ENCODE data around the gene EEF2KMT. TPM values are rescaled to one million over a fixed set of nuclear protein-coding genes. Genes with fewer than 3 reads are reported as not detected.

The EEF2KMT gene
- total RNA-seq, 8 experiments from 2014 or later = 6.7 to 29.8 (median 14.1) TPM

DNA sequence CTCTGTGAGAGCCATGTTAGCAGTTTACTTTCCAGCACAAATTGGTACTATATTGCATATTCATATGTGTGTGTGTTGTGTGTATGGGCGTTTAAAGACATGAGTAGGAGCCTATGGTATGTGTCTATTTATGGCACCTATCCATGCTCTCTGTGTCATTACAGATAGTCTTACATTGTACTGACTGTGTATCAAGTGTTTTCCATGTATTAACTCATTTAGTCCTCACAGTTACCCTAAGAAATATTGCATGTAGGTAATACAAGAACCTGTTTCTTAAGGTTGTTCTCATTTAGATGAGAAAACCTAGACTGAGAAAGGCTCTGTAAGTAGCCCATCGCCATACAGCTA, 24.3 kb downstream of the EEF2KMT start:
- H3K4me3 ChIP-seq = no peak overlapping the region
- in situ Hi-C loops (cut with MboI; ENCODE audit: low pct_unique_long_range_greater_than_20kb in 2 of 9, low sequenced_read_pairs in 9 of 9, unreplicated experiment in 9 of 9) = no loop called here
- 17 to 100% (median 100%) methylated on average over 1 to 2 of the region's 2 CpGs; no CpG with 5 or more reads in 4 of the 10 experiments for WGBS, 10 experiments
- H3K27ac ChIP-seq = no peak overlapping the region
- ATAC-seq (replicated peaks in 6 of 8) = peak in 2 of 8 experiments; percentile 4 to 8
- peaks cover 5 to 7% of the 10 kb centered on the region in 2 donors for H3K4me1 ChIP-seq (replicated peaks in 1 of 2)

DNA sequence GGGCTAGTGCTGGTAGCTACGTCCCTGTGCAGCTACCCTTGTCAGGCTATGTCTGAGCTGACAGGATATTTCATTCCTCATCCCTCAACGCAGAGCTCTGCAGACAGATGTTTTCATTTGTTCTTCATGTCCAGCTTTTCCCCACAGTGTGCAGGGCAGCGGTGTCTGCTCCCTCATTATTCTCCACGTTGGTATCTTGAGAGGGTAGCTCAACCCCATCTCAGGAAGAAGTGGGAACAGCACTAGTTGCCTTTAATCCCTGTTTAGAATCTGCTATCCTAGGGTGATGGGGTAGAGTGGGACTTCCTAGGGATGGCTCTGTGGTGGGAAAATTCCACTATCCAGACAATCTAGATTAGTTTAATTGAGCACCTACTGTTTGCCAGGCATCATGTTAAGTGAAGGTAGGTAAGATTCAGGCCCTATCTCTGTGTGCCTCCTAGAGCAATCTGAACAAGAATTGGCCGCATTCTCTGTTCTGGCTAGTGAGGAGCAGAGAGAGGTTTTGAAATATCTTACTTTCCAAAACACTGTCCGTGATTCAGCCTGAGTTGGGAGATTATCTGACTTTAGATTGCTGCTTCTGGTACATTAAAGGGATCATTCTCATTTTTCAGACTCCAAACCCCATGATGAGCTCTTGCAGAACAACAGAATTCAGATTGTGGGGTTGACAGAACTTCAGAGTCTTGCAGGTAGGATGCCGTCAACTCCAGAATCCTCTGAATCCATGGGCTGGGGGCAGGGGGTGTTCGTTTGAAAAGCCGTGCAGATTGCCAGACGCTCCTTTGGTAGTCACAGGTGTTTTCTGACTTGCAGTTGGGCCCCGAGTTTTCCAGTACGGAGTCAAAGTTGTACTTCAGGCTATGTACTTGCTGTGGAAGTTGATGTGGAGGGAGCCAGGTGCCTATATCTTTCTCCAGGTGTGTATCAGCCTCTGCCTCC, 25.0 kb downstream of the EEF2KMT start:
- no peak for ATAC-seq (replicated peaks in 6 of 8)
- 14 to 86% (median 57%) methylated on average over 1 to 10 of the region's 12 CpGs; no CpG with 5 or more reads in 1 of the 10 experiments for WGBS, 10 experiments
- H3K4me1 ChIP-seq (replicated peaks in 1 of 2) = peaks cover 5 to 7% of the 10 kb centered on the region in 2 donors
- in situ Hi-C loops (cut with MboI; ENCODE audit: low pct_unique_long_range_greater_than_20kb in 2 of 9, low sequenced_read_pairs in 9 of 9, unreplicated experiment in 9 of 9) = no loop called here
- peak overlapping the region; percentile 72 to 91 for H3K27ac ChIP-seq
- peak overlapping the region; percentile 49 to 85 (median 63) for H3K4me3 ChIP-seq

DNA sequence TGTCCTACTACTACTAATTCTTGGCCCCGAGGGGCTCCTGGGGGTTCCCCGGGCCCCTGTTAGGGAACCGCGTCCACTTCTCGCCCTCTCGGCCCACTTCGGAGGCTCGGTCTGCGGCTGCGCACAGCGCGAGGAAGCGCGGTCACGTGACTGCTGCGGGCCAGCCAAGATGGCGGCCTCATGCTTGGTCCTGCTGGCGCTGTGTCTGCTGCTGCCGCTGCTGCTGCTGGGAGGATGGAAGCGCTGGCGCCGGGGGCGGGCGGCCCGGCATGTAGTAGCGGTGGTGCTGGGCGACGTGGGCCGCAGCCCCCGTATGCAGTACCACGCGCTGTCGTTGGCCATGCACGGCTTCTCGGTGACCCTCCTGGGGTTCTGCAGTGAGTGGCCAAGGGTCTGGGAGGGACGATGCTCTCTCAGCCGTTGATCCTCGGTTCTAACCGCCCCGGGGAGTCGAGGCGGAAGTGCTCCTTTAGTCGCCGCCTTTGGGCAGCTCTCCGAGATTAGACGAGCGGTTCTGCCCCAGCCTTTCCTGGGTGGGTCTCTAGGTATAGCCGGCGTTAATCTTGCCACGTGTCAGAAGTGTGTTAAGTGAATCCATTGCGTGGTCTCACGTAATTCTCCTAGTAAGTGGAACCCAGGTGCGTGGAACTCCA, 25.8 kb downstream of the EEF2KMT start, which contains the start of gene ALG1:
Gene ALG1, plus strand, starts transcription at position 163 of the 653 bp plus-strand sequence. Its CDS starts 7 bp downstream, at position 170.
- 0 to 5% (median 0%) methylated on average over 1 to 23 of the region's 53 CpGs; no CpG with 5 or more reads in 4 of the 10 experiments for WGBS, 10 experiments
- Histone ChIP-seq H3K4me1 (replicated peaks in 1 of 2) (peaks cover 5 to 7% of the 10 kb centered on the region in 2 donors), H3K4me3 (peak within 1 kb of the TSS; percentile 49 to 85 (median 63)), H3K27ac (peak within 1 kb of the TSS; percentile 72 to 91)
- ATAC-seq (replicated peaks in 6 of 8) = peak; percentile 78 to 90 (median 86)
- in situ Hi-C loops (cut with MboI; ENCODE audit: low pct_unique_long_range_greater_than_20kb in 2 of 9, low sequenced_read_pairs in 9 of 9, unreplicated experiment in 9 of 9) = no loop called here

DNA sequence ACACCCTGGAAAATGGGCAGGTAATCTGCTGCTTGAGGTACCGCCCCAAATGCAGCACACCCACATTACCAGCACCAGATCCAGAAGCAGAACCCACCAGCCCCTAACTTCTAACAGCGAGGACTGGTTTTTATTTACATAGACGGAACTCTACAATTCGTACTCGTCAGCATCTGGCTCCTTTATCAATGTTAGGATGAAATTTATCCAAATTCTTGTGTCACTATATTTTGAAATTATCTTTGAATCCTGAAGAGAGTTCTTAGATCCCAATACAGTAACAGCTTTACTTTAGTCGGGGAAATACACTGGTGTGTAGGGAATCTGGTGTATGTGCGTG, 26.3 kb downstream of the EEF2KMT start:
- in situ Hi-C loops (cut with MboI; ENCODE audit: low pct_unique_long_range_greater_than_20kb in 2 of 9, low sequenced_read_pairs in 9 of 9, unreplicated experiment in 9 of 9) = no loop called here
- H3K27ac ChIP-seq = peak overlapping the region in 1 of 2 donors; percentile 91
- H3K4me3 ChIP-seq = peak overlapping the region; percentile 49 to 85 (median 63)
- no peak for ATAC-seq (replicated peaks in 6 of 8)
- peaks cover 5 to 7% of the 10 kb centered on the region in 2 donors for H3K4me1 ChIP-seq (replicated peaks in 1 of 2)
- WGBS, 10 experiments = 18 to 88% (median 69%) methylated on average over 3 to 7 of the region's 7 CpGs; no CpG with 5 or more reads in 3 of the 10 experiments

DNA sequence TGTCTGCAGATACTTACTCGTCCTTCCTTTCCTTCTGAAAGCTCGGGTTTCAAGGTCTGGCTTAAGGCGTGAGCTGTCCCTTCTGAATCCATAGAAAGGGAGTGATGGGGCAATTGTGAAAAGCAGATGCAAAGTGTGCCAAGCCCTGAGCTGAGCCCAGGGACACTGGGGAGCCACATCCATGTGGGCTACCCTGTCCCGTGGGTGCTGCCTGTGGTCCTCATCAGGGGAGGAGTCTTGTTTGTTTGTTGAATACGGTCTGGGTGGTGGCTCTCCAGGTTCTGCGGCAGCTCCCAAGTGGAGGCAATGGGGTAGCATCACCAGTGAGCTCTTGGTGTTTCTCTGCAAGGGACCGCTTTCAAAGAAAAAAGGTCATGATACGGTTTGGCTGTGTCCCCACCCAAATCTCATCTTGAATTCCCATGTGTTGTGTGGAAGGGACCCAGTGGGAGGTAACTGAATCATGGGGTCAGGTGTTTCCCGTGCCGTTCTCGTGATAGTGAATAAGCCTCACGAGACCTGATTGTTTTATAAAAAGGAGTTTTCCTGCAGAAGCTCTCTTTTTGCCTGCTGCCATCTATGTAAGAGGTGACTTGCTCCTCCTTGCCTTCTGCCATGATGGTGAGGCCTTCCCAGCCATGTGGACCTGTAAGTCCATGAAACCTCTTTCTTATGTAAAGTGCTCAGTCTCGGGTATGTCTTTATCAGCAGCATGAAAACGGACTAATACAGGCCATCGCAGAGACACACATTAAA, 27.0 kb downstream of the EEF2KMT start:
- no peak overlapping the region for H3K4me3 ChIP-seq
- no peak overlapping the region for H3K27ac ChIP-seq
- 40 to 100% (median 67%) methylated on average over 1 to 10 of the region's 15 CpGs; no CpG with 5 or more reads in 1 of the 10 experiments for WGBS, 10 experiments
- H3K4me1 ChIP-seq (replicated peaks in 1 of 2) = peaks cover 5 to 11% of the 10 kb centered on the region in 2 donors
- ATAC-seq (replicated peaks in 6 of 8) = no peak
- in situ Hi-C loops (cut with MboI; ENCODE audit: low pct_unique_long_range_greater_than_20kb in 2 of 9, low sequenced_read_pairs in 9 of 9, unreplicated experiment in 9 of 9) = no loop called here

DNA sequence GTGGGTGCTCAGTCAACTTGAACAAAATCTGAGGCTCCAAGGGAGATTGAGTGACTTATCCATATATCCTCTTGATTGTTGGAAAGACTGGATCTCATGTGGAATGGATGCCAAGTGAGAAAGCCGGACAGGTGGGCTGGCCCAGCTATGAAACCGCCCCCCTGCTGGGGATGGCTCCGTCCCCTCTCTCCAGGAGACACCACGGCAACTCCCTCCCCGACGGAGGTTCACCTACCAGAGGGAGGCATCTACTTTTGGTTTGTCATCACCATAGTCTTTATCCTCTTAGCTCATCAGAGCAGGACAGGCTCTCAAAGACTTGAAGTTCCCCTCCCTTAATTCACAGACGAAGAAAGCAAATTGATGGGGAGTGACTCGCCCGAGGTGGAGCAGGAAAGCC, 27.7 kb downstream of the EEF2KMT start:
- Histone ChIP-seq H3K4me3 (no peak overlapping the region), H3K27ac (no peak overlapping the region), H3K4me1 (replicated peaks in 1 of 2) (peaks cover 5 to 12% of the 10 kb centered on the region in 2 donors)
- ATAC-seq (replicated peaks in 6 of 8) = no peak
- in situ Hi-C loops (cut with MboI; ENCODE audit: low pct_unique_long_range_greater_than_20kb in 2 of 9, low sequenced_read_pairs in 9 of 9, unreplicated experiment in 9 of 9) = no loop called here
- 33 to 100% (median 90%) methylated on average over 1 to 9 of the region's 9 CpGs; no CpG with 5 or more reads in 3 of the 10 experiments for WGBS, 10 experiments

DNA sequence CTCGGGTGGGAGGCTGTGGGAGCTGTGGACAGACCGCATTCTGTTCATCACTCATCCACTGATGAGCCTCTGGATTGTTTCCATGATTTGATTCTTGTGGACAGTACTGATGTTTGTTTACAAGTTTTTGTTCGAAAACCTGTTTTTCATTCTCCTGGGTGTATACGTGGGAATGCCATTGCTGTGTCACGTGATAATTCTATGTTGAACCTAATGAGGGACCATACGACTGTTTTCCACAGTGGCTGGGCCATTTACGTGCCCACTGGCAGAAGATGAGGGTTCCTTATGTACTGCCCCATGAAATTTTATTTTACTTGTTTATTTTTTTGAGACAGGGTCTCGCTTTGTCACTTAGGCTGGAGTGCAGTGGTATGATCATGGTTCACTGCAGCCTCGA, 28.5 kb downstream of the EEF2KMT start:
- in situ Hi-C loops (cut with MboI; ENCODE audit: low pct_unique_long_range_greater_than_20kb in 2 of 9, low sequenced_read_pairs in 9 of 9, unreplicated experiment in 9 of 9) = no loop called here
- Histone ChIP-seq H3K4me1 (replicated peaks in 1 of 2) (peaks cover 5 to 12% of the 10 kb centered on the region in 2 donors), H3K27ac (no peak overlapping the region), H3K4me3 (no peak overlapping the region)
- no peak for ATAC-seq (replicated peaks in 6 of 8)
- 50 to 100% (median 84%) methylated on average over 1 to 9 of the region's 9 CpGs; no CpG with 5 or more reads in 2 of the 10 experiments for WGBS, 10 experiments

DNA sequence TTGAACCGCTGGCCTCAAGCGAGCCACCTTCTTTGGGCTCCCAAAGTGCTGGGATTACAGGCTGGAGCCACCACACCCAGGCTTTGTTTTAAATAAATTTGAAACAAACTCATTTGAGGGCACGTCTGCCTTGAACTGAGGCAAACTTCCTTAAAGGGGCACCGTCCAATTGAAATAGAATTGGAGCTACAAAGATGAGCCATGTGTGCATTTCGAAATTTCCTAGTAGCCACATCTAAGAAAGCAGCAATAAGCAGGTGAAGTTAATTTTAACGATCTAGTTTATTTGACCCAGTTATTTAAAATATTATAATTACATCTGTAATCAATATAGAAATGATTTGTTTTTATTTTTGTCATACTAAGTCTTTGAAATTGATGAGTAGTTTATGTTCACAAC, 31.1 kb downstream of the EEF2KMT start:
- H3K4me1 ChIP-seq (replicated peaks in 1 of 2) = peaks cover 0 to 8% of the 10 kb centered on the region in 2 donors
- in situ Hi-C loops (cut with MboI; ENCODE audit: low pct_unique_long_range_greater_than_20kb in 2 of 9, low sequenced_read_pairs in 9 of 9, unreplicated experiment in 9 of 9) = no loop called here
- no peak overlapping the region for H3K4me3 ChIP-seq
- no peak overlapping the region for H3K27ac ChIP-seq
- WGBS, 10 experiments = 22 to 100% (median 54%) methylated on average over 1 to 5 of the region's 6 CpGs; no CpG with 5 or more reads in 1 of the 10 experiments
- peak in 1 of 8 experiments; percentile 22 for ATAC-seq (replicated peaks in 6 of 8)

DNA sequence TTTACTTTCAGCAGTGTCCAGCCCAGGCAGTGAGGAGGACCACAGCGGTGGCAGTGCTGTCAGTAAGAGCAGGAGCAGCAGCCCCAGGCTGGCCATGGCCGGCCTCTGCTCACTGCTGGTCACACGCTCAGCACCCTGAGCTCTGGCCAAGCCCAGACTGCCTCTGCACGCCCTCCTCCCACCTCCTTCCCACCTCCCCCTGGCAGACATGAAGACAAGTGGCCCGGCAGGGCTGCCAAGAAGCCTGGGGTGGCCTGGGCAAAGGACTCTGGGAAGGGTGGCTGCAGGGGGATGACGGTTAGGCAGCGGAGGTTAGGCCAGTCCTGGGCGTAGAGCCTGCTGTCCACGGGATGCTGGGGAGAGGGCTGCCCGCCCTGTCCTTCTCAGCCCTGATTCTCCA, 31.8 kb downstream of the EEF2KMT start, which contains the start of gene C16orf89:
Gene C16orf89, minus strand, starts transcription at position 144 of the 400 bp plus-strand sequence. Its CDS starts 48 bp downstream, at position 96.
- 40 to 90% (median 70%) methylated on average over 2 to 7 of the region's 10 CpGs; no CpG with 5 or more reads in 5 of the 10 experiments for WGBS, 10 experiments
- Histone ChIP-seq H3K4me1 (replicated peaks in 1 of 2) (peaks cover 0 to 5% of the 10 kb centered on the region in 2 donors), H3K27ac (peak within 1 kb of the TSS in 1 of 2 donors; percentile 41), H3K4me3 (no peak within 1 kb of the TSS)
- ATAC-seq (replicated peaks in 6 of 8) = peak in 6 of 8 experiments; percentile 9 to 97 (median 90)
- in situ Hi-C loops (cut with MboI; ENCODE audit: low pct_unique_long_range_greater_than_20kb in 2 of 9, low sequenced_read_pairs in 9 of 9, unreplicated experiment in 9 of 9) = no loop called here

DNA sequence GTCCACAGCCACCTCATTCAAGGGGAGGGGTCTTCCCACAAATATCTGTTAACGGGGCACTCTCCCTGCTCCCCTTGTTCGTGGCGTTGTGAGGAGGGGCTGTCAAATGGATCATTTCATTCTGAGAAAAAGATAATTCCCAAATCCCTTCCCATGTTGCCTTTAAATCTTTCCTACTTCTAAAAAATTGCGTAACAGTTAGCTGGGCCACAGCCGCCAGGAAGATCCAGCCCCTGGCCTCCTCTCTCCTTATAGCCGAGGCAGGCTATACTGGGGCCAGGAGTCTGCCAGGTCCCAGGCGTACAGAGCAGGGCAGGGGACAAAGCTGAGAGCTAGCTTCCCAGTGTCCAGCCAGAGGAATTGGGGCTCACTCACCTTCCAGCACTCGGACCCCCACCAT, 32.3 kb downstream of the EEF2KMT start:
- ATAC-seq (replicated peaks in 6 of 8) = peak in 5 of 8 experiments; percentile 33 to 52 (median 51)
- Histone ChIP-seq H3K27ac (no peak overlapping the region), H3K4me1 (replicated peaks in 1 of 2) (peaks cover 0 to 5% of the 10 kb centered on the region in 2 donors), H3K4me3 (no peak overlapping the region)
- WGBS, 10 experiments = 12 to 85% (median 60%) methylated on average over 1 to 6 of the region's 8 CpGs; no CpG with 5 or more reads in 3 of the 10 experiments
- in situ Hi-C loops (cut with MboI; ENCODE audit: low pct_unique_long_range_greater_than_20kb in 2 of 9, low sequenced_read_pairs in 9 of 9, unreplicated experiment in 9 of 9) = no loop called here

DNA sequence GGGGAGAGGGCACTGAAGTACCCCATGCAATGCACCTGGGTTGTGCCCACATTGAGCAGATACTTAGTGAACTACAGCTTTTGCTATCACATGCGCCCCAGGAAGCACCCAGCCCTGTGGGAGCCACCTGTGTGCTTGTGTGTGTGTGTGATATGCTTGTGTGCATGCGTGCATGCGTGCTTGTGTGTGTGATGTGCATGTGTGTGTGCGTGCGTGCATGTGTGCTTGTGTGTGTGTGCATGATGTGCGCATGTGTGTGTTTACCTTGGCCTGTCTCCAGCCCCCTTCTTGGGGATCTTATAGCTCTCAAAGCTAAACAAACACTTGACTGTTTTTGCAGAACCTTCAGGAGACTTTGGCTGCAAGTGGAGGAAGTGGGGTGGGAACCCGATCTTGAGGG, 32.7 kb downstream of the EEF2KMT start:
- ATAC-seq (replicated peaks in 6 of 8) = peak in 1 of 8 experiments; percentile 20
- in situ Hi-C loops (cut with MboI; ENCODE audit: low pct_unique_long_range_greater_than_20kb in 2 of 9, low sequenced_read_pairs in 9 of 9, unreplicated experiment in 9 of 9) = no loop called here
- Histone ChIP-seq H3K4me1 (replicated peaks in 1 of 2) (peaks cover 0 to 5% of the 10 kb centered on the region in 2 donors), H3K27ac (no peak overlapping the region), H3K4me3 (no peak overlapping the region)
- 8 to 88% (median 77%) methylated on average over 1 to 6 of the region's 7 CpGs; no CpG with 5 or more reads in 4 of the 10 experiments for WGBS, 10 experiments
